Chondrocyte (in vitro differentiated cells): ENCODE measurements around the gene TANC1. TPM values are rescaled to one million over a fixed set of nuclear protein-coding genes. Genes with fewer than 3 reads are reported as not detected.

ENCODE experiments used
- DNase-seq: peaks from one replicate; pipeline ENCODE4 v3.0.0; 2021; ENCODE audit warnings: mixed read lengths, low spot score
- H3K27ac Mint-ChIP-seq: one replicate; pipeline ENCODE4 v1.8.0; 2021; ENCODE audit warnings: mild to moderate bottlenecking, moderate library complexity, mixed read lengths; ENCODE audit not compliant: unreplicated experiment
- H3K27me3 Mint-ChIP-seq: 2 replicates; pipeline ENCODE4 v1.8.0; 2021; ENCODE audit warnings: low read depth, mixed read lengths
- H3K36me3 Mint-ChIP-seq: 2 replicates; pipeline ENCODE4 v1.8.0; 2021; ENCODE audit warnings: low read depth, mixed read lengths
- H3K4me1 Mint-ChIP-seq: 2 replicates; pipeline ENCODE4 v1.8.0; 2021; ENCODE audit warnings: low read depth, mild to moderate bottlenecking, mixed read lengths
- H3K4me3 Mint-ChIP-seq: one replicate; pipeline ENCODE4 v1.8.0; 2021; ENCODE audit warnings: mild to moderate bottlenecking, moderate library complexity, mixed read lengths; ENCODE audit not compliant: unreplicated experiment
- H3K9me3 Mint-ChIP-seq: 2 replicates; pipeline ENCODE4 v1.8.0; 2021; ENCODE audit warnings: low read depth, mixed read lengths
- microRNA-seq: library from miRNA; unstranded; fragments of <30 nt; microRNA quantifications from one replicate; pipeline ENCODE4 v1.2.0, GENCODE V29; 2020; ENCODE audit warnings: borderline number of aligned reads
- total RNA-seq: library from RNA; stranded (reverse); gene quantifications from 3 replicates; pipeline ENCODE4 v1.2.1, GENCODE V29; 2021
- TF ChIP-seq, protein P1 (sequence below): fragments of 200-600 bp; sonication (generic); IDR thresholded peaks from 2 replicates; pipeline ENCODE4 v1.5.0; 2021; ENCODE audit warnings: antibody characterized with exemption, mild to moderate bottlenecking, moderate library complexity

Gene TANC1
- total RNA-seq, 1 donor from 2014 or later: 29.5 TPM

GRCh38 chr2:159272156-159272555 is 303.7 kb downstream of the TANC1 start:
- H3K27me3 Mint-ChIP-seq: no peaks in the 10 kb centered on the region
- H3K27ac Mint-ChIP-seq: no peak overlapping the region
- no peaks in the 10 kb centered on the region for H3K9me3 Mint-ChIP-seq
- H3K4me1 Mint-ChIP-seq: peaks cover 11% of the 10 kb centered on the region
- H3K4me3 Mint-ChIP-seq: no peak overlapping the region
- no peak for DNase-seq
- TF ChIP-seq, protein P1, sequence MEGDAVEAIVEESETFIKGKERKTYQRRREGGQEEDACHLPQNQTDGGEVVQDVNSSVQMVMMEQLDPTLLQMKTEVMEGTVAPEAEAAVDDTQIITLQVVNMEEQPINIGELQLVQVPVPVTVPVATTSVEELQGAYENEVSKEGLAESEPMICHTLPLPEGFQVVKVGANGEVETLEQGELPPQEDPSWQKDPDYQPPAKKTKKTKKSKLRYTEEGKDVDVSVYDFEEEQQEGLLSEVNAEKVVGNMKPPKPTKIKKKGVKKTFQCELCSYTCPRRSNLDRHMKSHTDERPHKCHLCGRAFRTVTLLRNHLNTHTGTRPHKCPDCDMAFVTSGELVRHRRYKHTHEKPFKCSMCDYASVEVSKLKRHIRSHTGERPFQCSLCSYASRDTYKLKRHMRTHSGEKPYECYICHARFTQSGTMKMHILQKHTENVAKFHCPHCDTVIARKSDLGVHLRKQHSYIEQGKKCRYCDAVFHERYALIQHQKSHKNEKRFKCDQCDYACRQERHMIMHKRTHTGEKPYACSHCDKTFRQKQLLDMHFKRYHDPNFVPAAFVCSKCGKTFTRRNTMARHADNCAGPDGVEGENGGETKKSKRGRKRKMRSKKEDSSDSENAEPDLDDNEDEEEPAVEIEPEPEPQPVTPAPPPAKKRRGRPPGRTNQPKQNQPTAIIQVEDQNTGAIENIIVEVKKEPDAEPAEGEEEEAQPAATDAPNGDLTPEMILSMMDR: no peak
- peaks cover 7% of the 10 kb centered on the region for H3K36me3 Mint-ChIP-seq

GRCh38 chr2:159275111-159275510 is 306.7 kb downstream of the TANC1 start:
- Mint-ChIP-seq H3K9me3 (no peaks in the 10 kb centered on the region), H3K4me3 (no peak overlapping the region), H3K27me3 (no peaks in the 10 kb centered on the region)

GRCh38 chr2:159279700-159280099 is 311.3 kb downstream of the TANC1 start:
- no peak for DNase-seq
- no peaks in the 10 kb centered on the region for H3K27me3 Mint-ChIP-seq
- H3K36me3 Mint-ChIP-seq: peaks cover 5% of the 10 kb centered on the region
- no peak overlapping the region for H3K4me3 Mint-ChIP-seq
- H3K4me1 Mint-ChIP-seq: peaks cover under 1% of the 10 kb centered on the region
- H3K27ac Mint-ChIP-seq: no peak overlapping the region
- H3K9me3 Mint-ChIP-seq: no peaks in the 10 kb centered on the region
- TF ChIP-seq, protein P1: no peak

More at GRCh38 chr2:159275111-159275510, 306.7 kb downstream of the TANC1 start:
- no peak overlapping the region for H3K27ac Mint-ChIP-seq
- DNase-seq: no peak
- TF ChIP-seq, protein P1: no peak
- no peaks in the 10 kb centered on the region for H3K4me1 Mint-ChIP-seq
- H3K36me3 Mint-ChIP-seq: peaks cover 8% of the 10 kb centered on the region

GRCh38 chr2:159281002-159281401 is 312.6 kb downstream of the TANC1 start:
- Mint-ChIP-seq H3K9me3 (no peaks in the 10 kb centered on the region), H3K27ac (no peak overlapping the region), H3K4me1 (peaks cover 12% of the 10 kb centered on the region), H3K27me3 (no peaks in the 10 kb centered on the region), H3K36me3 (peaks cover 1% of the 10 kb centered on the region), H3K4me3 (no peak overlapping the region)
- DNase-seq: no peak
- TF ChIP-seq, protein P1: no peak

Small RNA genes lying within 50 kb of the gene (microRNA-seq; reads per million reads assigned to microRNA genes)
- not detected for gene MIR6888

Other genes with a start within 250 kb of the TANC1 start
- gene DAPL1, start 173.3 kb upstream of the TANC1 start, total RNA-seq: 0.57 to 1.4 TPM in 2 of 3 replicates, not detected in the other